DND-41 (cell line): ENCODE results near the gene KLHL18.

Experiments used
- ATAC-seq: fragments of 200-7000 bp; cut with Tn5 transposase; 3 replicates; pipeline ENCODE4 v1.9.1; 2021; ENCODE audit warnings: low read depth; ENCODE audit not compliant: insufficient read depth
- DNase-seq: peaks from one replicate; pipeline ENCODE4 v3.0.0-alpha.2; 2020
- H2AFZ ChIP-seq: 2 replicates; pipeline ENCODE4 v1.6.0; 2012; ENCODE audit warnings: low read depth, low read length
- H3K27ac ChIP-seq: 2 replicates; pipeline ENCODE4 v1.5.1; 2012; ENCODE audit warnings: low read length, inconsistent platforms
- H3K27me3 ChIP-seq: fragments of 200-600 bp; sonication (generic); 2 replicates; pipeline ENCODE4 v1.6.0; 2012; ENCODE audit warnings: low read length, mild to moderate bottlenecking, inconsistent platforms; ENCODE audit not compliant: insufficient read depth, poor library complexity
- H3K36me3 ChIP-seq: 2 replicates; pipeline ENCODE4 v1.5.1; 2012; ENCODE audit warnings: low read length, inconsistent platforms; ENCODE audit not compliant: insufficient read depth
- H3K4me1 ChIP-seq: 2 replicates; pipeline ENCODE4 v1.5.1; 2012; ENCODE audit warnings: mild to moderate bottlenecking, low read length; ENCODE audit not compliant: insufficient read depth
- H3K4me2 ChIP-seq: 2 replicates; pipeline ENCODE4 v1.6.0; 2012; ENCODE audit warnings: mild to moderate bottlenecking, moderate library complexity, low read length, inconsistent platforms; ENCODE audit not compliant: insufficient read depth
- H3K4me3 ChIP-seq, 2 experiments: fragments of 200-600 bp in 1 of 2; shearing (Covaris generic) in 1 of 2; 2 replicates each; pipeline ENCODE4 v1.5.1; 2012 to 2016; ENCODE audit warnings: inconsistent platforms in 2 of 2, low read length in 2 of 2, mild to moderate bottlenecking in 2 of 2, low read depth in 1 of 2, moderate library complexity in 1 of 2
- H3K79me2 ChIP-seq: 2 replicates; pipeline ENCODE4 v1.6.0; 2012; ENCODE audit warnings: low read length, inconsistent platforms; ENCODE audit not compliant: insufficient read depth
- H3K9ac ChIP-seq: 2 replicates; pipeline ENCODE4 v1.6.0; 2012; ENCODE audit warnings: low read depth, mild to moderate bottlenecking, inconsistent platforms, low read length, moderate library complexity
- H3K9me3 ChIP-seq: 2 replicates; pipeline ENCODE4 v1.5.1; 2012; ENCODE audit warnings: low read length, moderate library complexity, mild to moderate bottlenecking, inconsistent platforms; ENCODE audit not compliant: insufficient read depth, severe bottlenecking
- H4K20me1 ChIP-seq: 2 replicates; pipeline ENCODE4 v1.6.0; 2012; ENCODE audit warnings: low read length; ENCODE audit not compliant: insufficient read depth
- EZH2 ChIP-seq: IDR thresholded peaks from 3 replicates; pipeline ENCODE4 v1.6.1; 2012; ENCODE audit warnings: borderline replicate concordance, low read depth, mild to moderate bottlenecking, moderate library complexity, low read length, inconsistent platforms; ENCODE audit not compliant: severe bottlenecking
- TF ChIP-seq, protein P1 (sequence below): IDR thresholded peaks from 2 replicates; pipeline ENCODE4 v1.5.1; 2012; ENCODE audit warnings: borderline replicate concordance, low read length, moderate library complexity, mild to moderate bottlenecking; ENCODE audit not compliant: poor library complexity, severe bottlenecking; ENCODE audit errors: extremely low read depth

The KLHL18 gene

DNA sequence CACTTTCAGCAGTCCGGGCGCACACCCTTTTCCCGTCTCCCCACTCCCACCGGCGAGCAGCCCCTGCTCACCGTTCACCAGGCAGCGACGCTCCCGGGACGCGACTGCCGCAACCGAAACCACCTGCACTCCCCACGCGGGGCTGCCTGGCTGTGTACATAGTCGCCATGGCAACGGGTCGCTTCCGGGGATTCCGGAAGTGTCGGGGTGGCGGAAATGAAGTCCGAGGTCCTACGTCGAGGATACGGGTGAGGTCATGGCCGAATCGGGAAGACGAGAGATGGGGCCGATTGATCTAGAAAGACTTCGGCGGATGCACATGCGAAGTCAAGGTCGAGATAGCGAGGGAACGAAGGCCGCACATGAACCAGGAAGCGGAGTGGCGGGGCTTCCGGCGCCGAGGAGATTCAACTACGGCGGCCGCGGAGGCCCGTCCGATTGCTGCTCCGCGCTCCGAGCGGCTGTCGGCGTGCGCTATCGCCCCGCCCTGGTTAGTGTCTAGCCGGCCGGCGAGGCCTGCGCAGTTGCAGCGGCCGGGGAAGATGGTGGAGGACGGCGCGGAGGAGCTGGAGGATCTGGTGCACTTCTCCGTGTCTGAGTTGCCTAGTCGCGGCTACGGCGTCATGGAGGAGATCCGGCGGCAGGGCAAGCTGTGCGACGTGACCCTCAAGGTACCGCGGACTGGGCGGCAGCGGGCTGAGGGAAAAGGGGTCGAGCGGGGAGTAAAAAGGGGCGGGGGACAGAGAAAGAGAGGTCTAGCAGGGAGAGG, at the start of gene KLHL18, which contains the start of gene KIF9:
Gene KLHL18 (plus strand): TSS at position 521 of the 769 bp plus-strand sequence. CDS start 22 bp downstream, at position 543.
Gene KIF9 (minus strand): TSS at position 376 of the 769 bp plus-strand sequence. CDS start 5,425 bp downstream, outside the sequence.
- Histone ChIP-seq H3K9me3 (no peaks in the 10 kb centered on the region), H3K27ac (peak within 1 kb of the TSS; percentile 88), H3K27me3 (no peaks in the 10 kb centered on the region), H3K9ac (peak within 1 kb of the TSS; percentile 73), H3K4me1 (peaks cover 46% of the 10 kb centered on the region), H3K4me2 (peak within 1 kb of the TSS; percentile 91), H2AFZ (peak within 1 kb of the TSS; percentile 79), H4K20me1 (0 out of 2 replicates have a peak, but pooled peaks cover 2% of the 10 kb centered on the region), H3K79me2 (peaks cover 47% of the 10 kb centered on the region), H3K36me3 (peaks cover 13% of the 10 kb centered on the region), H3K4me3 (peak within 1 kb of the TSS; percentile 69 to 72)
- DNase-seq: peak; percentile 94
- TF ChIP-seq EZH2: no peak
- TF ChIP-seq, protein P1, sequence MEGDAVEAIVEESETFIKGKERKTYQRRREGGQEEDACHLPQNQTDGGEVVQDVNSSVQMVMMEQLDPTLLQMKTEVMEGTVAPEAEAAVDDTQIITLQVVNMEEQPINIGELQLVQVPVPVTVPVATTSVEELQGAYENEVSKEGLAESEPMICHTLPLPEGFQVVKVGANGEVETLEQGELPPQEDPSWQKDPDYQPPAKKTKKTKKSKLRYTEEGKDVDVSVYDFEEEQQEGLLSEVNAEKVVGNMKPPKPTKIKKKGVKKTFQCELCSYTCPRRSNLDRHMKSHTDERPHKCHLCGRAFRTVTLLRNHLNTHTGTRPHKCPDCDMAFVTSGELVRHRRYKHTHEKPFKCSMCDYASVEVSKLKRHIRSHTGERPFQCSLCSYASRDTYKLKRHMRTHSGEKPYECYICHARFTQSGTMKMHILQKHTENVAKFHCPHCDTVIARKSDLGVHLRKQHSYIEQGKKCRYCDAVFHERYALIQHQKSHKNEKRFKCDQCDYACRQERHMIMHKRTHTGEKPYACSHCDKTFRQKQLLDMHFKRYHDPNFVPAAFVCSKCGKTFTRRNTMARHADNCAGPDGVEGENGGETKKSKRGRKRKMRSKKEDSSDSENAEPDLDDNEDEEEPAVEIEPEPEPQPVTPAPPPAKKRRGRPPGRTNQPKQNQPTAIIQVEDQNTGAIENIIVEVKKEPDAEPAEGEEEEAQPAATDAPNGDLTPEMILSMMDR: peak; percentile 12
- ATAC-seq: peak; percentile 87

DNA sequence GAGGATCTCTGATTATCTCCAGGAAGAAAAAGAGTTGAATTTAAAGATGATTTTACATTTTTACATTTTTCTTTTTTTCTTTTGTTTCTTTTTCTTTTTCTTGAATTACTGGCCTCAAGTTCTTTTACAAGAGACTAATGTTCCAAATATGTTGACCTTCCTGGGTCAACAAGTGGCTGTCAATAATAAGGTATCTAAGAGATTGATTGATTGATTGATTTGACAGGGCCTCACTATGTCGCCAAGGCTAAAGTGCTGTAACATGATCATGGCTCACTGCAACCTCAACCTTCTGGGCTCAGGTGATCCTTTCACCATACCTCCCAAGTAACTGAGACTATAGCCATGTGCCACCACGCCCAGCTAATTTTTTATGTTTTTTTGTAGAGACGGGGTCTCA, 44.7 kb upstream of the KLHL18 start:
- DNase-seq: no peak
- no peaks in the 10 kb centered on the region for H4K20me1 ChIP-seq

DNA sequence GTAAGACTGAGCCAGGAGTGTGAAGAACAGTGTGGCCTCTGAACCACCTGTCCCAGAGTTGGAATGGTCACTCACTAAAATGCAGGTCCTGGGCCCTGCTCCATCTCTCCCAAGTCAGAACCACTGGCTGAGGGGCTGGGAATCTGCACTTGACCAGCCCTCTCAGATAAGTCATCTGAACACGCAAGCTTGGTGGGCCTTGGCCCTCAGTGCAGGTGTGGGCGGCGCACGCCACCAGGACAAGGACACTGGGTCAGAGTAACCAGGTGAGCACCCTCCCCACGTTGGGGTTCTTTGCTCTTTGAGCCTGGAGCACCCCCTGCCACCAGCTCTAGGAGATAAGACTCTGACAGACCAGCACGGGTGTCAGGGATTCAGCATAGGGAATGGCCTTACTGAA, 42.8 kb upstream of the KLHL18 start:
- no peak overlapping the region for H3K4me2 ChIP-seq
- H3K4me3 ChIP-seq: no peak overlapping the region
- DNase-seq (no peak), ATAC-seq (no peak)
- no peaks in the 10 kb centered on the region for H3K9me3 ChIP-seq
- no peaks in the 10 kb centered on the region for H3K36me3 ChIP-seq
- H2AFZ ChIP-seq: no peak overlapping the region
- no peak for TF ChIP-seq EZH2
- TF ChIP-seq, protein P1: no peak
- H3K4me1 ChIP-seq: no peaks in the 10 kb centered on the region
- no peak overlapping the region for H3K27ac ChIP-seq
- no peak overlapping the region for H3K9ac ChIP-seq
- H3K79me2 ChIP-seq: no peaks in the 10 kb centered on the region
- no peaks in the 10 kb centered on the region for H4K20me1 ChIP-seq
- no peaks in the 10 kb centered on the region for H3K27me3 ChIP-seq

More for the DNA sequence above, 44.7 kb upstream of the KLHL18 start:
- Histone ChIP-seq H3K36me3 (no peaks in the 10 kb centered on the region), H3K9ac (no peak overlapping the region), H3K4me3 (no peak overlapping the region), H3K79me2 (no peaks in the 10 kb centered on the region), H3K4me2 (no peak overlapping the region), H3K4me1 (no peaks in the 10 kb centered on the region), H2AFZ (no peak overlapping the region), H3K9me3 (no peaks in the 10 kb centered on the region), H3K27me3 (no peaks in the 10 kb centered on the region), H3K27ac (no peak overlapping the region)
- no peak for TF ChIP-seq EZH2
- TF ChIP-seq, protein P1: no peak
- ATAC-seq: no peak
